SK-N-SH (cell line): ENCODE measurements around the gene MAPRE3. TPM values are rescaled to one million over a fixed set of nuclear protein-coding genes. Genes with fewer than 3 reads are reported as not detected.

Source experiments
- CTCF ChIA-PET: fragments of 300-600, 350-600 bp; formaldehyde crosslinking; extraction: SDS; loops from one replicate; lab custom pipeline; 2021; lab: Yijun Ruan, JAX
- POLR2A ChIA-PET: fragments of 350-600 bp; sonication (Branson Sonifier 250); formaldehyde crosslinking; extraction: SDS; loops from one replicate; lab custom pipeline; 2020; ENCODE audit warnings: antibody characterized with exemption, inconsistent platforms; lab: Yijun Ruan, JAX
- DNase-seq: peaks from one replicate; pipeline ENCODE4 v3.0.0; 2012
- H2AFZ ChIP-seq: fragments of 200-600 bp; sonication (generic); 2 replicates; pipeline ENCODE4 v1.8.1; 2016; ENCODE audit warnings: antibody characterized with exemption, mild to moderate bottlenecking, low read depth
- H3F3A ChIP-seq: fragments of 200-600 bp; sonication (generic); replicated peaks from 2 replicates; pipeline ENCODE3; 2016; ENCODE audit warnings: antibody characterized with exemption, mild to moderate bottlenecking; ENCODE audit not compliant: insufficient read depth
- H3K27ac ChIP-seq, 2 experiments: fragments of 200-500 bp in 1 of 2; fragments of 200-600 bp in 1 of 2; sonication (Bioruptor generic) in 1 of 2; sonication (generic), shearing (Covaris generic) in 1 of 2; 2 replicates each; pipeline versions ENCODE4 v1.5.1 to v1.6.1; 2014 to 2016; ENCODE audit warnings: low read depth in 2 of 2, inconsistent platforms in 1 of 2, low read length in 1 of 2, mild to moderate bottlenecking in 1 of 2, mixed read lengths in 1 of 2
- H3K27me3 ChIP-seq: fragments of 200-600 bp; sonication (generic), shearing (Covaris generic); 2 replicates; pipeline ENCODE4 v1.6.1; 2016; ENCODE audit warnings: mixed run types; ENCODE audit not compliant: insufficient read depth
- H3K36me3 ChIP-seq, 2 experiments: fragments of 200-500 bp in 1 of 2; fragments of 200-600 bp in 1 of 2; sonication (Bioruptor generic) in 1 of 2; sonication (generic) in 1 of 2; replicated peaks in 1 of 2; 2 replicates each; pipeline versions ENCODE3 to v1.5.1; 2014 to 2016; ENCODE audit warnings: low read length in 1 of 2, mild to moderate bottlenecking in 1 of 2; ENCODE audit not compliant: insufficient read depth in 2 of 2, control insufficient read depth in 1 of 2
- H3K4me1 ChIP-seq, 2 experiments: fragments of 200-500 bp in 1 of 2; fragments of 200-600 bp in 1 of 2; sonication (Bioruptor generic) in 1 of 2; sonication (generic), shearing (Covaris generic) in 1 of 2; 2 replicates each; pipeline versions ENCODE4 v1.5.1 to v1.6.1; 2014 to 2016; ENCODE audit warnings: low read depth in 1 of 2, low read length in 1 of 2, mixed run types in 1 of 2; ENCODE audit not compliant: insufficient read depth in 2 of 2, control insufficient read depth in 1 of 2
- H3K4me2 ChIP-seq: fragments of 200-600 bp; sonication (generic), shearing (Covaris generic); 2 replicates; pipeline ENCODE4 v1.6.1; 2017; ENCODE audit warnings: mixed run types
- H3K4me3 ChIP-seq, 2 experiments: fragments of 200-500 bp in 1 of 2; fragments of 200-600 bp in 1 of 2; sonication (Bioruptor generic) in 1 of 2; sonication (generic), shearing (Covaris generic) in 1 of 2; 2 replicates each; pipeline versions ENCODE4 v1.5.1 to v1.8.1; 2014 to 2016; ENCODE audit warnings: low read depth in 2 of 2, inconsistent platforms in 1 of 2, low read length in 1 of 2, mild to moderate bottlenecking in 1 of 2, mixed read lengths in 1 of 2, moderate library complexity in 1 of 2
- H3K79me2 ChIP-seq: fragments of 200-600 bp; sonication (generic); 2 replicates; pipeline ENCODE4 v1.8.1; 2017; ENCODE audit warnings: mild to moderate bottlenecking; ENCODE audit not compliant: insufficient read depth
- H3K9ac ChIP-seq: fragments of 200-600 bp; sonication (generic); 2 replicates; pipeline ENCODE4 v1.6.1; 2017; ENCODE audit warnings: mixed run types
- H3K9me2 ChIP-seq: fragments of 200-600 bp; sonication (generic); 2 replicates; pipeline ENCODE4 v1.6.1; 2017; ENCODE audit warnings: mixed run types
- H3K9me3 ChIP-seq: fragments of 200-600 bp; sonication (generic); 2 replicates; pipeline ENCODE4 v1.6.1; 2017; ENCODE audit warnings: mixed run types, mild to moderate bottlenecking, moderate library complexity
- H4K20me1 ChIP-seq: fragments of 200-600 bp; sonication (generic); 2 replicates; pipeline ENCODE4 v1.6.1; 2017; ENCODE audit warnings: mild to moderate bottlenecking, mixed run types; ENCODE audit not compliant: insufficient read depth
- CHD2 ChIP-seq: fragments of 150-350 bp; IDR thresholded peaks from 2 replicates; pipeline ENCODE4 v1.6.1; 2018; ENCODE audit warnings: low read length; ENCODE audit not compliant: partially characterized antibody
- EP300 ChIP-seq, 2 experiments: IDR thresholded peaks; 2 replicates each; pipeline versions ENCODE4 v1.4.0 to v1.6.1; 2012; ENCODE audit warnings: borderline replicate concordance in 1 of 2, low read depth in 1 of 2, low read length in 1 of 2
- FOSL2 ChIP-seq: IDR thresholded peaks from 2 replicates; pipeline ENCODE4 v1.4.0; 2012; ENCODE audit warnings: low read depth, mild to moderate bottlenecking, moderate library complexity, borderline replicate concordance
- FOXM1 ChIP-seq: IDR thresholded peaks from 2 replicates; pipeline ENCODE4 v1.4.0; 2012; ENCODE audit warnings: low read depth, mild to moderate bottlenecking
- NRF1 ChIP-seq: IDR thresholded peaks from 2 replicates; pipeline ENCODE4 v1.6.1; 2012; ENCODE audit warnings: low read depth, mild to moderate bottlenecking, low read length
- RAD21 ChIP-seq: IDR thresholded peaks from 2 replicates; pipeline ENCODE4 v1.6.1; 2012; ENCODE audit warnings: mild to moderate bottlenecking, low read length
- TCF12 ChIP-seq: IDR thresholded peaks from 2 replicates; pipeline ENCODE4 v1.4.0; 2012
- TEAD4 ChIP-seq: IDR thresholded peaks from 2 replicates; pipeline ENCODE4 v1.4.0; 2012; ENCODE audit warnings: mild to moderate bottlenecking, borderline replicate concordance; ENCODE audit not compliant: insufficient read depth
- YY1 ChIP-seq: IDR thresholded peaks from 2 replicates; pipeline ENCODE4 v1.4.0; 2012; ENCODE audit warnings: low read depth, mild to moderate bottlenecking
- WGBS: methylation state at CpG from one replicate; pipeline ENCODE4 v1.1.6; 2017; ENCODE audit warnings: low lambda C conversion rate; 5-methylcytosine and 5-hydroxymethylcytosine counted together
- polyA plus RNA-seq, 3 experiments: library from polyadenylated mRNA; depleted of rRNA; stranded (reverse); fragments of >200 nt; gene quantifications; 2 replicates each; pipeline ENCODE4 v1.2.3, GENCODE V29; 2012
- TF ChIP-seq, protein P1 (sequence below): fragments of 150-350 bp; IDR thresholded peaks from 2 replicates; pipeline ENCODE4 v1.6.1; 2016; ENCODE audit warnings: mild to moderate bottlenecking, low read depth, low read length
- TF ChIP-seq, protein P2 (sequence below): fragments of 200-600 bp; sonication (generic); IDR thresholded peaks from 2 replicates; pipeline ENCODE4 v1.6.1; 2017; ENCODE audit warnings: antibody characterized with exemption, mild to moderate bottlenecking, moderate library complexity
- TF ChIP-seq, protein P3 (sequence below): IDR thresholded peaks from 2 replicates; pipeline ENCODE4; 2012
- TF ChIP-seq, protein P4 (sequence below): IDR thresholded peaks from 2 replicates; pipeline ENCODE4 v1.4.0; 2012; ENCODE audit warnings: low read depth, borderline replicate concordance

The MAPRE3 gene
- polyA plus RNA-seq, 1 of the 3 experiments (the other 2 are of a cell fraction), result 24.4 TPM

DNA sequence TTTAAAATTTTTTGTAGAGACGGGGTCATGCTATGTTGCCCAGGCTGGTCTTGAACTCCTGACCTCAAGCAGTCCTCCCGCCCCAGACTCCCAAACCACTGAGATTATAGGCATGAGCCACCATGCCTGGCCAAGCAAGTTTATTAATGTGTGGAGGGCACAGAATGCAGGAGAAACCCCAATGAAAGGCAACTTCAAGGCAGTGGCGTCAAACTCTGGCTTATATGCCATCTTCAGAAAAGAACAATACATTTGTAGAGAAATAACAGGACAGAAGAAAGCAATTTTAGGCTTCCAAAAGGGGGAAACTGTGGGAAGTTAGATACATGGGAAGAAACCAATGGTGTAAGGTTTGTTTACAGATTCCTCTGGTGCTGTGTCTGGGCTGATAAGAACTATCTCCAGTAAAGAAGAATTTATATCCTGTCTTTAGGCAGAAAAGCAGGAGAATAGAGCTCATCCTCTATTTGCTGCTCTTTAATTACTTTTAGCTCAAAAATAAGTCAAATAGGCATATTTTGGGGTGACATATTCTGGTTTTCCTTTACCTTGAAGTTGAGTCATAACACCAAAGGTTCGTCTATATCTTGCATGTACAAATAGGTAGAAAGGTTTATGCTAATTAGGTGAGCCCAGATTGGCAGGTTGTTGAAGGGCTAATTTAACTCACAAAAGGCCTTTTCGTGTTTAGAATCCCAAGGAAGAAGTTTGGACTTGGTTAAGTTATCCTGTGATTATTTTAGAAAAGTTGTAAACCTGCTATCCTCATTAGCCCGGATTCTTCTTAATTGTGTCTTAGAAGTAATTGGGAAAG, 36.4 kb downstream of the MAPRE3 start:
- no peaks in the 10 kb centered on the region for H3K79me2 ChIP-seq
- H3K9ac ChIP-seq, result no peak overlapping the region
- H3K9me3 ChIP-seq, result no peaks in the 10 kb centered on the region
- CTCF ChIA-PET, result interaction anchor here (0.6 to 33.3 kb wide), 7 partner anchors 9 to 92 kb away, joined by 3 to 1017 read pairs (median 3); partner anchors contain the start of gene MAPRE3
- H3K4me2 ChIP-seq, result no peak overlapping the region
- H4K20me1 ChIP-seq, result no peaks in the 10 kb centered on the region
- no peak overlapping the region for H2AFZ ChIP-seq
- WGBS, result 87% methylated on average over 6 of the region's 6 CpGs
- TF ChIP-seq, protein P1, sequence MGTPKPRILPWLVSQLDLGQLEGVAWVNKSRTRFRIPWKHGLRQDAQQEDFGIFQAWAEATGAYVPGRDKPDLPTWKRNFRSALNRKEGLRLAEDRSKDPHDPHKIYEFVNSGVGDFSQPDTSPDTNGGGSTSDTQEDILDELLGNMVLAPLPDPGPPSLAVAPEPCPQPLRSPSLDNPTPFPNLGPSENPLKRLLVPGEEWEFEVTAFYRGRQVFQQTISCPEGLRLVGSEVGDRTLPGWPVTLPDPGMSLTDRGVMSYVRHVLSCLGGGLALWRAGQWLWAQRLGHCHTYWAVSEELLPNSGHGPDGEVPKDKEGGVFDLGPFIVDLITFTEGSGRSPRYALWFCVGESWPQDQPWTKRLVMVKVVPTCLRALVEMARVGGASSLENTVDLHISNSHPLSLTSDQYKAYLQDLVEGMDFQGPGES, result no peak
- no peak for TF ChIP-seq YY1
- TF ChIP-seq, protein P2, sequence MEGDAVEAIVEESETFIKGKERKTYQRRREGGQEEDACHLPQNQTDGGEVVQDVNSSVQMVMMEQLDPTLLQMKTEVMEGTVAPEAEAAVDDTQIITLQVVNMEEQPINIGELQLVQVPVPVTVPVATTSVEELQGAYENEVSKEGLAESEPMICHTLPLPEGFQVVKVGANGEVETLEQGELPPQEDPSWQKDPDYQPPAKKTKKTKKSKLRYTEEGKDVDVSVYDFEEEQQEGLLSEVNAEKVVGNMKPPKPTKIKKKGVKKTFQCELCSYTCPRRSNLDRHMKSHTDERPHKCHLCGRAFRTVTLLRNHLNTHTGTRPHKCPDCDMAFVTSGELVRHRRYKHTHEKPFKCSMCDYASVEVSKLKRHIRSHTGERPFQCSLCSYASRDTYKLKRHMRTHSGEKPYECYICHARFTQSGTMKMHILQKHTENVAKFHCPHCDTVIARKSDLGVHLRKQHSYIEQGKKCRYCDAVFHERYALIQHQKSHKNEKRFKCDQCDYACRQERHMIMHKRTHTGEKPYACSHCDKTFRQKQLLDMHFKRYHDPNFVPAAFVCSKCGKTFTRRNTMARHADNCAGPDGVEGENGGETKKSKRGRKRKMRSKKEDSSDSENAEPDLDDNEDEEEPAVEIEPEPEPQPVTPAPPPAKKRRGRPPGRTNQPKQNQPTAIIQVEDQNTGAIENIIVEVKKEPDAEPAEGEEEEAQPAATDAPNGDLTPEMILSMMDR, result no peak
- no peak for TF ChIP-seq RAD21
- no peak for TF ChIP-seq NRF1
- no peak for TF ChIP-seq EP300 (IDR thresholded peaks at IDR 0.05; ENCODE audit: borderline replicate concordance in 1 of 2, low read depth in 1 of 2, low read length in 1 of 2)
- TF ChIP-seq, protein P3, sequence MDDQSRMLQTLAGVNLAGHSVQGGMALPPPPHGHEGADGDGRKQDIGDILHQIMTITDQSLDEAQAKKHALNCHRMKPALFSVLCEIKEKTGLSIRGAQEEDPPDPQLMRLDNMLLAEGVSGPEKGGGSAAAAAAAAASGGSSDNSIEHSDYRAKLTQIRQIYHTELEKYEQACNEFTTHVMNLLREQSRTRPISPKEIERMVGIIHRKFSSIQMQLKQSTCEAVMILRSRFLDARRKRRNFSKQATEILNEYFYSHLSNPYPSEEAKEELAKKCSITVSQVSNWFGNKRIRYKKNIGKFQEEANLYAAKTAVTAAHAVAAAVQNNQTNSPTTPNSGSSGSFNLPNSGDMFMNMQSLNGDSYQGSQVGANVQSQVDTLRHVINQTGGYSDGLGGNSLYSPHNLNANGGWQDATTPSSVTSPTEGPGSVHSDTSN, result no peak
- no peak overlapping the region for H3K27ac ChIP-seq
- POLR2A ChIA-PET, result no interaction called here
- H3K4me3 ChIP-seq, result no peak overlapping the region
- no peaks in the 10 kb centered on the region for H3K36me3 ChIP-seq
- DNase-seq, result no peak
- peaks cover 0 to 7% of the 10 kb centered on the region in 2 experiments; a peak in 1 of 4 replicates for H3K4me1 ChIP-seq
- H3K27me3 ChIP-seq, result no peaks in the 10 kb centered on the region
- H3K9me2 ChIP-seq, result no peaks in the 10 kb centered on the region
- H3F3A ChIP-seq, result no peaks in the 10 kb centered on the region

DNA sequence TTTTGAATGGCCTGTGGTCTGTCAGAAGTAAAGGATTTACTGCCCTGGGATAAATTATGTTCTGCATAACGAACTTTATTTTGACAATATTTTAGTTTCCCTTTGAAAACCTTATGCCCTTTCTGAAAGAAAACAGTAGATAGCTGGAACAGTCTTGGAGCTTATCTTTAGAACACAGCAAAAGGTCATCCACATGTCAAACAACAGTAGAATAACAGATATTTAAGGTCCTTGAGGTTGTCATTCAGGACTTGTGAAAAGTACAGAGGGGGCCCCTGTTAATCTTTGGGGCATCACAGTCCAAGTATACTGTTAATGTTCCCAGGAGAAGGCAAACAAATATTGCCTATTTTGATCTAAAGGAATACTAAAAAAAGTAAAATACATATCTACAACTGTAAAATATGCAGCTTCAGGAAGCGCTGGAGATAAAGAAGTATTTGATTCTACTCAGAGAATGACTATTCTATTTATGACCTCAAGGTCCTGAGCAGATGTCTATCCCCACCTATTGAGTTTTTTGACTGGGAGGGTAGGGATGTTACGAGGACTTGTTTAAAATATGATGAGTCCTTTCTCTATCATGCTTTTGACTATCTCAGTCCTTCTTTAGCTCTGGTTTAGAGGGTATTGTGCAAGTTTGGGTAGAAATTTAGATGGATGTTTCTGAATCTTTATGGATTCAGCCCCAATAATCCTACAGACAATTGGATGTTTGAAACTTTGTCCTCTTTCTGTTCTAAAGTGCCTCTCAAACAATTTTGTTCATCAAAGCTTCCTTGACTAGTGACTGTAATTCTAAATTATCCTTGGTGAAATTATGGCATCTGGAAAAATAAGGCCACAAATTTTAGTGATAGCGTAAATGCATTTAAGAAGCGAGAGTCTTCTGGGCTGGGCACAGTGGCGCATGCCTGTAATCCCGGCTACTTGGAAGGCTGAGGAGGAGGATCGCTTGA, 37.3 kb downstream of the MAPRE3 start:
- no peak overlapping the region for H3K9ac ChIP-seq
- peaks cover 0 to 7% of the 10 kb centered on the region in 2 experiments; a peak in 1 of 4 replicates for H3K4me1 ChIP-seq
- H3K79me2 ChIP-seq, result no peaks in the 10 kb centered on the region
- H3K9me3 ChIP-seq, result no peaks in the 10 kb centered on the region
- no peak for DNase-seq
- CTCF ChIA-PET, result interaction anchor here (1.1 to 33.3 kb wide), 7 partner anchors 10 to 65 kb away, joined by 3 to 1017 read pairs (median 3); partner anchors contain the start of gene MAPRE3
- no peaks in the 10 kb centered on the region for H3K36me3 ChIP-seq
- POLR2A ChIA-PET, result no interaction called here
- H3K4me2 ChIP-seq, result no peak overlapping the region
- H3F3A ChIP-seq, result no peaks in the 10 kb centered on the region
- no peaks in the 10 kb centered on the region for H3K9me2 ChIP-seq
- H3K27me3 ChIP-seq, result no peaks in the 10 kb centered on the region
- H3K4me3 ChIP-seq, result no peak overlapping the region
- H2AFZ ChIP-seq, result no peak overlapping the region
- no peak overlapping the region for H3K27ac ChIP-seq
- 83% methylated on average over 8 of the region's 8 CpGs for WGBS
- H4K20me1 ChIP-seq, result no peaks in the 10 kb centered on the region
- TF ChIP-seq, protein P4, sequence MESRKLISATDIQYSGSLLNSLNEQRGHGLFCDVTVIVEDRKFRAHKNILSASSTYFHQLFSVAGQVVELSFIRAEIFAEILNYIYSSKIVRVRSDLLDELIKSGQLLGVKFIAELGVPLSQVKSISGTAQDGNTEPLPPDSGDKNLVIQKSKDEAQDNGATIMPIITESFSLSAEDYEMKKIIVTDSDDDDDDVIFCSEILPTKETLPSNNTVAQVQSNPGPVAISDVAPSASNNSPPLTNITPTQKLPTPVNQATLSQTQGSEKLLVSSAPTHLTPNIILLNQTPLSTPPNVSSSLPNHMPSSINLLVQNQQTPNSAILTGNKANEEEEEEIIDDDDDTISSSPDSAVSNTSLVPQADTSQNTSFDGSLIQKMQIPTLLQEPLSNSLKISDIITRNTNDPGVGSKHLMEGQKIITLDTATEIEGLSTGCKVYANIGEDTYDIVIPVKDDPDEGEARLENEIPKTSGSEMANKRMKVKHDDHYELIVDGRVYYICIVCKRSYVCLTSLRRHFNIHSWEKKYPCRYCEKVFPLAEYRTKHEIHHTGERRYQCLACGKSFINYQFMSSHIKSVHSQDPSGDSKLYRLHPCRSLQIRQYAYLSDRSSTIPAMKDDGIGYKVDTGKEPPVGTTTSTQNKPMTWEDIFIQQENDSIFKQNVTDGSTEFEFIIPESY, result no peak
- TF ChIP-seq, protein P2, result no peak
- TF ChIP-seq FOSL2, result no peak
- TF ChIP-seq TCF12, result no peak
- TF ChIP-seq, protein P3, result no peak
- TF ChIP-seq FOXM1, result no peak
- no peak for TF ChIP-seq TEAD4
- no peak for TF ChIP-seq CHD2
